HCEC 1CT (cell line): ENCODE measurements around the gene E2F6.

Experiments used
- DNase-seq: peaks from one replicate; pipeline ENCODE4 v3.0.0-alpha.2; 2017

The E2F6 gene, protein sequence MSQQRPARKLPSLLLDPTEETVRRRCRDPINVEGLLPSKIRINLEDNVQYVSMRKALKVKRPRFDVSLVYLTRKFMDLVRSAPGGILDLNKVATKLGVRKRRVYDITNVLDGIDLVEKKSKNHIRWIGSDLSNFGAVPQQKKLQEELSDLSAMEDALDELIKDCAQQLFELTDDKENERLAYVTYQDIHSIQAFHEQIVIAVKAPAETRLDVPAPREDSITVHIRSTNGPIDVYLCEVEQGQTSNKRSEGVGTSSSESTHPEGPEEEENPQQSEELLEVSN

DNA sequence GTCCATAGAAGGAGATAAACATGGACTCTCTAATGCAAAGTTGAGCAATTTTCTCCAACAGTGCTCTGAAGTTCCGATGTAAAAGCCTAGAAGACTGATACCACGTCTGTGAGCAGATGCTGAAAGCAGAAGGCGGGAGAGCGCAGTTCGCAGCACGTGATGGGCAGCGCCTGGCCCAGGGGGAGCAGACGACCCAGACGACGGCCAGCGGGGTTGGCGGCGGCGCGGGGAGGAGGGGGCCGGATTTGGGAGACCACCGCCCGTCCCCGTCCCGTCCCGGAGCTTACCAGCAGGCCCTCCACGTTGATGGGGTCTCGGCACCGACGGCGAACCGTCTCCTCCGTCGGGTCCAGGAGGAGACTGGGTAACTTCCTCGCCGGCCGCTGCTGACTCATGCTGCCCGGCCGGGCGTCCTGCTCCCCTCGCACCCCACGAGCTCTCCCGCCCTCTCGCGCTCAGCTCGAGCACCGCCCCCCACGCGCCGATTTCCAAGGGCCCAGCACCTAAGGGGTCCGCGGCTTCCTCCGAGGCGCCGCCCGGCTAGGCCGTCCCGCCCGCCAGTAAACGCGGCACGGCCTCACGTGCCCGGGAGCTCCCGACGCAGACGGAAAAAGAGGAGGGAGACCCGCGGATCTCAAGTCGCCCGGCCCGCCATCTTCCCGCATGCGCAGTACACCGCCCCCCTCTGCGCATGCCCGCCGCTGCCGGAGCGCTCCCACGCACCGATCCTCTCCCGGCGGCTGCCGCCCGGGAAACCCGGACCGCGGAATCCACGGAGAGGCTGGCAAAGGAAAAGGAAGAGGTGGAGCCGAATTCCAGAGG lies at the start of gene E2F6:
E2F6 (minus strand) TSS at position 677 of the 822 bp plus-strand sequence; CDS start at position 395, 282 bp downstream.
- peak; percentile 93 for DNase-seq

DNA sequence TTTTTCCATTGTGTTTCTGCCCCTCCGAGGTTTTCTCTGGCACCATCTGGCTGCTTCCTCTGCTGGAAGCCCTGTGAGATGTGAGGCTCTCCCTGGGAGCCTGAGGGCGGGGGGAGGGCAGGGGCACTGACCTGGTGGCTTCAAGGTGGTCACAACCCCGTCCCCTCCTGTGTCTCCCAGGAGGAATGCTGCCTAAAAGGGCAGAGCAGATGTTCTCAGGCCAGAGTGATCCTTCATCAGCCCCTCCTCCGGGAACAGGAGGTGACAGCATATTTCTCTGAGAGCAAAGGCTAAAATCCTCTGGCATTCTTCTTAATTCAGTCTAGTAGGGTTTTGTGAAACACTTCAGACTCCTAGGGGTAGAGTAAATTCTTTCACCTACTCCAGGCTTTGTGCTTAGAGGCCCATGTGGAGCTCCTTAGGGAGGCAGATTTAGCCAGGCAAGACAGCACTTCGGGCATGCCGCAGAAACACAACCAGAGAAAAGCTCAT lies 49.6 kb upstream of the E2F6 start:
- no peak for DNase-seq

DNA sequence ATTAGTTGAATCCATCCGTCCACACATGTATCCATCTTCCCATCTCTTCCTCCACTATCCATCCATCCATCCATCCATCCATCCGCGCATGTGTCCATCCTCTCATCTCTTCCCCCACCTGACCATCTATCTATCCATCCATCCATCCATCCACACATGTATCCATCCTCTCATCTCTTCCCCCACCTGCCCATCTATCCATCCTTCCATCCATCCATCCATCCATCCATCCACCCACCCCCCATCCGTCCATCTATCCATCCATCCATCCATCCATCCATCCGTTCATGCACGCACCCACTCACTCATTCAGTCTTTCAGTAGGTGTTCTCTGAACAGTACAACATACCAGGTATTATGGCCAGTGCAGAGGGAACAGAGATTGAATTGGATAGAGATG lies 48.9 kb upstream of the E2F6 start:
- no peak for DNase-seq

DNA sequence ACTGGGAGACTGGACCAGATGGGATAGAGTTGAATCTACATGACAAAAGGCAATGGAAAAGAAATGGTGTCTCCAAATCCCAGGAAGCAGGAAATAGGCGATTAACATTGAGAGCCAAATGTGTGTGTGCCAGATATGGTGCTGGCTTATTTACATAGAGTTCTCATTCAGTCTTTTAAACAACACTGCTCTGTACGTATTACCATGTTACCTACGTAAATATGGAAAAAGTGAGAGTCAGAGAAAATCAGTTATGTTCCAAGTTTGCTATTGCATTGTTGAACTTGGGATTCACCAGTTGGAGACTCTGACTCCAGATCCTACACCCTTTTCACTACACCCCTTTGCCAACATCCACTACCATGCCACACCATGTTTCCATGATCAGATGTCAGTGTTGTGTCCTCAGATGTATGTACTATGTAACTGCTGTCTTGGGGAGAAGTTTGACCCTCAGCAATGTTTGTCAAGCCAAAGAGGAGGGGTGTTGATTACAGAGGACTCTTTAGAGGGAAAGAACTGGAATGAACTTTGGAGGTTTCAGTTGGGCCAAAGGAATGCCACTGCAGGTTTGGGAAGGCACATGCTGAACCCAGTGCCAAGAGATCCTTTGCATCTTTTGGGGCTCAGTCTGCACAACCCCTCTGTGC lies 48.2 kb upstream of the E2F6 start:
- DNase-seq: no peak

DNA sequence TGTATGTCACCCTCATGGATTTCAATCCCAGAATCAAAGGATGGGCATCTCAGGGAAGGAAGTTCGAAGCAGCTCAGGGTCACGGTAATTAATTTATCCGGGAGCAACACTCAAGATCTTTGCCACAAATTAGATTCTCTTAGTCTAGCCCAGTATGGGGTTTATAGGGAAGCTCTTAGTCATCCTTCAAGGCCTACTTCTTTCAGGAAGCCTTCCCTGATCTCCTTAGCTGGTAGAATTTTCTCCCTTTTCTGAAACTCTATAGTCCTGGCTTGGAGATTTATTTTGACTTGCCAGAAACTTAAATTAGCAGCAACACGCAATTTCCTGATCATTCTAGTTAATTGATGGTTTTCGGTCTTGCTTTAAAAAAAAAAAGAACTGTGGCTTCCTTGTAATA lies 47.4 kb upstream of the E2F6 start:
- no peak for DNase-seq

DNA sequence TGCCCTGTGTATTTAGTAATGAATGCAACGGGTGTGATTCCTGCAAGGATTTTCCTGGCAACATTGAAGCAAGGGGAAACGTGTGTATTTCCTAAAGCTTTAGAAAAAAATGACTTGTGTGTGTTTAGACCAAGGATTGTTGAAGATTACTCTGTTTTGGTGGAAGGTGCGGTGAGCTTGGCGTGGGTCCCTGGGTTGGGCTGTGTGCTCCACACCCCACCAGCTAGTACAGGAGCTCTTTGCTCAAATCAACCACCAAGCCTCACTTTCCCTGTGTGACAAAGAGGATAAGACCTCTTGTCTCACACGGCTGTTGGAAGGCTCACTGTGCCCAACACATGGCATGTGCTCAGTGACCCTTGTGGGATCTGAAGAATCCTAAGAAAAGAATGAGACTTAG lies 46.5 kb upstream of the E2F6 start:
- no peak for DNase-seq

DNA sequence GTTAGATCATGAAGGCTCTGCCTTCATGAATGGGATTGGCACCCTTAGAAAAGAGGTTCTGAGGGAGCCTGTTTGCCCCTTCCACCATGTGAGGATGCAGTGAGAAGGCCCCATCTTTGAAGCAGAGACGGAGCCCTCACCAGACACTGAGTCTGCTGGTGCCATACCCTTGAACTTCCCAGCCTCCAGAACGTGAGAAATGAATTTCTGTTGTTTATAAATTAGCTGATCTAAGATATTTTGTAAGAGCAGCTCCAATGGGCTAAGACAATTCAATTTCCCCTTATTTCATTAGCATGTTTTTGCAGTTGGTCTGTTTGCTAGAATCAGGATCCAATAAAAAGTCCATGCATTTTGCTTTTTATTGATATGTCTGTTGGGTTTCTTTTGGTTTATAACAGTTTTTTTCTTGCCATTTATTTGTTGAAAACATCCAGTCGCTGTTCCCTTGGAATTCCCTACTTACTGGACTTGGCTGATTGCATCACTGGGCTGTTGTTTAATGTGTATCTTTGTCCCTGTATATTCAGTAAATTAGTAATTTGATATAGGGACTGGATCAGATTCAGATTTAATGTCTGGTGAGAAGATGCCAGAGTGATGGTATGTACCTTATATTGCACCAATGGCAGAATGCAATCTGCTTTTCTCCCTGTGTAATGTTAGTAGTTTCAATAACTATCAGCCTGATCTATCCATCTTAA lies 43.8 kb upstream of the E2F6 start:
- no peak for DNase-seq

DNA sequence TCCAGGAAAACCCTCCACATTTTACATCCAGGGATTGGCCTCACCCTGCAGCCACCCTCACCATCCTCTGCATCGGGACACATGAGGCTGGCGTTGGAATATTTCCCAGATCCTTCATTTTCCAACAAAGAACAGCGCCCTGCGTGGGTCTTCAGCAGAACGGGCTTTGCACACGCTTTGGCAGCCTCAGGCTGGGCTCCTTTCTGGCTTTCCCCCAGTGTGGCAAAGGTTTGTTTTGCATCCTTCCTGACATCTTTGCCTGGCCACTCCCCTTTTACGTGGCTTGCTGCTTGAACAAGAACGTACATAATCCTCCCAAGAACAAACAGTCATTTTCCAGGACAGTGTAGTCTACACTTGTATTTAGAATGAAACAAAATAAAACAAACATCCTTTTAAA lies 42.3 kb upstream of the E2F6 start:
- DNase-seq: no peak

DNA sequence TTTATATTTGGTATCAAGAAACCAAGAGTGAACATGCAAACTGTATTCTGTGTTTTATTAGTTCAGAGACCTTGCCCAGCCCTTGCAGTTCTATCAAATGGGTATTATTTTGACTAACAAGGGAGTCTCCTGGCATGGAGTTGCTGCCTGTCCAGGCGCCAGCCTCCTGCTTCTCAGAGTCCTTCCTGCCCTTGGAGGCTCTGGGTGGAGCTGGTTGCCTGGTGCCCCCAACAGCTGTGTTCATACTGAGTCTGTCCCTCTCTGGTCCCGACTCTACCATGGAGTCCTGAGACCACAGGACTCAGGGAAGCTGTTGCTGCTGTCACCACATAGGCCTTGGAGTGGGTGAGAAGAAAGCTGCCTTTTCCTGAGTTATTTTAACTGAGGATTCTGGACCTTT lies 41.6 kb upstream of the E2F6 start:
- DNase-seq: no peak

DNA sequence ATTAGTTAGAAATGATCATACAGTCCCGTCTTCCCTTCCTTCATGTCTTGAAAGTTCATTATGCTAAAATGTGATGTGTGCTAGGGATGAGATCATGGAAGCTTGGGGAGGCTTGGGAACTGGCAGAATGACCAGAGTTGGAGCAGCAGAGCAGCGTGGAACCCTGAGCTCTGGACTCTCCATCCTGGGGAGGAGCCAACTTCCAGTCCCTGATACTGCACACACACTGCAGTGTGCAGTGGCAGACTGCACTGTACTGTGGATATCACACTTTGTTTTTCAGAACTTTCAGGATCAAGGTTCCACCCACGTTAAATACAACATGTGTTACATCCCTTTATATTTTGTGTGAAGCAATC lies 40.6 kb upstream of the E2F6 start:
- no peak for DNase-seq

DNA sequence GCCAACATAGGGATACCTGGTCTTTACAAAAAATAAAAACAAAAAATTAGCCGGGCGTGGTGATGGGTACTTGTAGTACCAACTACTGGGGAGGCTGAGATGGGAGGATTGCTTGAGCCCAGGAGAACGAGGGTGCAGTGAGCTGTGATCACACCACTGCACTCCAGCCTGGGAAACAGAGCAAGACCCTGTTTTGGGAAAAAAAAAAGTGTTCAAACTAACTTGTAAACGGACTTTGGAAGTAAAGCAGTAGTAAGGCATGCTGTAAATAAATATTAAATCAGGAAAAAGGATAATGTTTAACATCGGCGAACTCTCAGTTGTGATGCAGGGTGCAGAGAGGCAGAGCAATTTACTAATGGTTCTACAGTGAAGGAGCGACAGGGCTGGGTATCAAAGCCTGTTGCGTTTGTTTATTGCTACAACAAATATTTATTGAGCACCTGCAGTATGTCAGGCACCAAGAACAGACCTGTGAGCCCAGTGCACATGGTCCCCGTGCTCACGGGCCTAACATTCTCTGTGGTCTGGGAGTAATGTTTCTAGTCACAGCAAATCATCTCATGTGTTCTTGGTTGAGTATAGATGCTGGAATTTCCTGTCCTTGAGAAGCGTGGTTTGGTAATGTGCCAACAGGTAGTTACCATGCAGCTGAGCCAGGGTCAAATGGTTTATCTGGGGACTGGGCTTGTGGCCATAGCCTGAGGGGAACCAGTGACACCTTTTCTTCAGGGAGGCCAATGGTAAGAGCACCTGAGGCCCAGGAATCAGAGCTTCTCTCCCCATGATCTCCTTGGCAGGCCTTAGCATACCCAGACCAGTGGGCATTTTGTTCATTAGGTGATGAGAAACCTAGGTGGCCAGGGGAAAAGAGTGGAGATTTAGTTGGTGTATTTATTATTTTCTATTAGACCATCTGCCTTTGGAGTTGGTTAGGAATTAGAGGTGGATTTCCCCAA lies 40.0 kb upstream of the E2F6 start:
- no peak for DNase-seq

DNA sequence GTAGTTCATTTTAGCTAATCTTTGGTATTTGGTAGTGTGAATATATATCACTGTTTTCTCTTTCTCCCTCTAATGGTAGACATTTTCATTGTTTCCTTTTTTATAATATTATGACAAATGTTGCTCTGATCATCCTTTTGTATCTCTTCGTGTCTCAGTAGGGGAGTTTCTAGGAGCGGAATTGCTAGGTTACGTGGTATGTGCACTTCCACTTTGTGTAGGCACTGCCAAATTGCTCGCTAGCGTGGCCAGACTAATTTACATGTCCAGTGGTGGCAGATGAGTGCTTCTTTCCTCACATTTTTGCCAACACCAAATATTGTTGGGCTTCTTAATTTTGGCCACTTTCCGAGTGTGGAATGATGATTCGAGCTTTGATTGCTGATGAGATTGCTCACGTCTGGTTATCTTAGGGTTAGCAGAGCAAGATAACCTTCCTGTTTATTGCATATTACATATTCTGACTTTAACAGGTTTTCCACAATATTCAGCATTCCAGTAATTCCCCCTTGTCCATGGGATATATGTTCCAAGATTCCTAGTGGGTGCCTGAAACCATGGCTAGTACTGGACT lies 37.5 kb upstream of the E2F6 start:
- DNase-seq: no peak

DNA sequence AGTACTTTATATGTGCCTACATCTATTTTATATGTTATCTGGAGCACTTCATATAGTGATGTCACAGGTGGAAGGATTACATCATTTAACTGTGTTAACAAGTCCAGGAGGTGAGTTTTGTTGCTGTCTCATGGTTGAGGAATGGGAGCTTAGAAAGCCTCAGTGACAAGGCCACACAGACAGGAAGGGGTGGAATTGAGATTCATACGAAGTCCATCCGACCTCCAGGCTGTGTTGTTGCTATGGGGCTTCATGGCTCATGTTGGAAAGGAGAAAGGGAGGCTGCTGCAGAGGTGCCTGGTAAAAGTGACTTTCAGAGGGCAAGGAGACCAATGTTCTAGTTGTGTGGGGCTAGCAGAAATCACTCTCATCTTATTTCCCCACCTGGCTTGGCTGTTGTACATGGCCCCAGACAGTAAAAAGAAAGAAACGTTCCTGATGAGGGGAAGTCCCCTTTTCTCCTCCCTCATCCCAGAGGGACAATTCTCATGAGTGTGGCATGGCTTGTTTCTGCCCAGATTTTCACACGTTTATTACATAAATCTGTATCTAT lies 36.9 kb upstream of the E2F6 start:
- DNase-seq: no peak

DNA sequence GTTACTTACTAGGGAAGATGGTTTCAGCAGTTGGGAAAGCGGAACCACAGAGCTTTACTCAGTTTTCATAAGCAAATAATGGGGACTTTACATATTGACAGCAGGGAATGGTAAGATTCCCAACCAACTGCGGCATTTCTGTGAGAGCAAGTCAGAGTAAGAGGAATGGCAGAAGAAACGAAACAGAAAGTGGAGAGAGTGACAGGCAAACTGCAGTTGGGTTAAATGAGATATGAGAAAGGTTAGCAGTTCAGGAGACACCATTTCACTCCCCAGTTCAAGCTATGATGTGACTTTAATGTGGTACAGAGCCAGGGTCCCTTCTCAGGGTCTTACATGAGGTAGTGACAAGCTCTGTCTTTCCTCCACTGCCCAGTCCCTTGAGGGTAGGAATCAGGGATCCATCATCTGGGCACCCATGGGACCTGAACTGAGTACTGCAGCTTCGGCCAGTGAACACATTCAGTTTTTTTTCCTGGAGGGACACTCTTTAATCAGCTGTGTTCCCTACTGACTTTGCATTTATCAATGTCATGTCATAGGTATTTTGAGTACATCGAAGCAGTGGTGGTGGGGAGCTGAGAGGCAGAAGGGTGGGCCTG lies 34.8 kb upstream of the E2F6 start:
- DNase-seq: no peak

DNA sequence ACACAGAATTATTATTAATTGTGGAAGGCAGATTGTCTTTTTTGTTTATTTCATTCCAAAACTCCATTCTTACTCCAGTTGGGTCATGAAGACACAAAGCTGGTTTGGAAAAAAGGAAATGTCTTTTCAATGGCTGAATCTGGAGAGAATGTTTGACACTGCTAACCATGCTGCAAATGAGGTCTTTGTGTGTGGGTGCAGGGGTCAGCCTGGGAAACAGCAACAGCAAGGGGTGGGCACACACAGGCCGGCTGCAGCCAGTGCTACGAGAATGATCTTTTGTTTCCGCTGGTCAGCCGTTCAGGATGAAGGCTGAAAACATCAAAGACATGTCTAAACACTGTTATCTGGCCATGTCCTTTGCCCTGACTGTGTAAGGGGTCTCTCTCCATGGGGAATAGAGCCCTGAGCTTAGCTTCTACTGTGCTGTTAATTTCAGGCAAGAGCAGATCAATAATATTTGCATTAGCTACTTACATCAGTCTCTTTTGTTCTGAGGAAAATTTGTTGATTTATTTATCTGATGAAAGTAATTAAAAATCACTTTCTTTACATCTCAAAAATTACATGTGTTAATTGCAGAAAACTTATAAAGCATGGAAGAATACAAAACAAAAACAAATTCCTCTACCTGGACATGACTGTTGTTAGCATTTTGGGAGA lies 33.3 kb upstream of the E2F6 start:
- DNase-seq: no peak

DNA sequence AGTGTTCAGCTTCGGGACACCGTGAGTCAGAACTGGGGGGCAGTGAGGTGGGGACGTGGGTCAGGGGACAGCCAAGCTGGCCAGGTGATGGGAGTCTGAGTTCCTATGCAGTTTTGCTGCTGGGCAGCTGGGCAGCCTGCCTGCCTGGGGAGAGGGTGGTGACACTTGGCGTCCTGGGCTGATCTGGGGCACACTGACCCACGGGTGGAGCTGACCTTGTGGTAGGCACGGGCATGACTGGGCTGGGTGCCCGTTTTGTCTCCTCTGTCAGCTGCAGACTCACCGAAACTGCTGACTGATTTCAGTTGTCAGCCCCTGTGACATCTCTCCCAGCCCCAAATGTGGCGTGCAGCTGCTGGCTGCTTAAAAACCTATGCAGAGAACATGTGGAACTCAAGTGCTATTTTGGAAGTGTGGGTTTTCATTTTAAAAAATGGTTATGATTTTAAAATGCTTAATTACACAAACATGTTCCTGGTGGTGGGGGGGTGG lies 32.6 kb upstream of the E2F6 start:
- no peak for DNase-seq

DNA sequence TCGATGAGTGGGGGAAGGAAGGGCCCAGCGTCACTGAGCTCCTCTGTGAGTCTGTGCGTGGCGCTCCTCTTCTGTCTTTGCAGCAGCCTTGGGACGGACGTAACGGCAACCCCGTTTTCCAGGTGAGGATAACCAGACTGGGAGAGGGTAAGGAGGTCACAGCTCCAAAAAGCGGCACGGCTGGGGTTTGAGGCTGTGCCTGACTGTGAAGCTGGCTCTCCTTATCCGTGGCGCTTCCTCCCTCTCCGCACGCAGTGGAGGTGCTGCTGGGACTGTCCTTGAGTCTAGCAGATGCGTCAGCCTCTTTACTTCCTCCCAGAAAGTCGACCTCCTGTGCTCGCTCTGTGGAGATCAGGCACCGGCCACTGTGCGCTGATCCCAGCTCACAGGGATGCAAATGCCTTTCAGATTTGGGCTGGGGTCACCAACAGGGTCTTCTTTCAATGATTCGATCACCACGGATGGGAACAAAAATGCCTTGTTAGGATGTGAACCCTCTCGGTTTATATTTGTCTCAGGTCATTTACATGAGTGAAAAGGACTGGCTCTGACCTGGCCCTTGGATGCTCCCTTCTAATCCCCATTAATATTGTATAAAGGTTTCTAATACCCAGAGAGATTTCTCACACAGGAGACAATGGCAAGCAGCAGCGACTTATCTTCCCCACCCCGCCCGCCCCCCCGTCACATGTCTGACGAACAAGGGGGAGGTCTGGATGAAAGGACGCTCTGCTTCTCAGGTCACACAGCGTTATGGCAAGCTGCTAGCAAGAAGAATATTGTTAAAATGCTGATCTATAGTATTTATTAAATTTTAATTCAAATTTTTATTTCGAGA lies 30.1 kb upstream of the E2F6 start:
- DNase-seq: no peak

DNA sequence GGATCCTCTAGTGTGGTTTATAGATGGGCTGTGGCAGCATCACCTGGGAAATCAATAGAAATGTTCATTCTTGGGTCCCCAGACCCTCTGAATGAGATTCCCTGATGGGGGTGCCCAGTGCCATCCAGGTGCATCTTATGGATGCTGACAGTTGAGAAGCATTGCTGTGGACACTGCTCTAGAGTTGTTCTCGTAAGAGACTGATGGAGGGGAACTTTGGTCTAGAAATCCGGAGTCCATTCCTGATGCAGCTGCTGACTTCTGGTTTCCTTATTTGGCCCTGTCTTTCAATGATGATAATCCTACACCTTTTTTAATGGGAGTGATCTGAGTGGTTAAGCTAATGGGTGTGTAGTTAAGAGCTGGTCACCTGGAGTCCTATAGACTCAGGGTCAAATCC lies 28.3 kb upstream of the E2F6 start:
- no peak for DNase-seq

DNA sequence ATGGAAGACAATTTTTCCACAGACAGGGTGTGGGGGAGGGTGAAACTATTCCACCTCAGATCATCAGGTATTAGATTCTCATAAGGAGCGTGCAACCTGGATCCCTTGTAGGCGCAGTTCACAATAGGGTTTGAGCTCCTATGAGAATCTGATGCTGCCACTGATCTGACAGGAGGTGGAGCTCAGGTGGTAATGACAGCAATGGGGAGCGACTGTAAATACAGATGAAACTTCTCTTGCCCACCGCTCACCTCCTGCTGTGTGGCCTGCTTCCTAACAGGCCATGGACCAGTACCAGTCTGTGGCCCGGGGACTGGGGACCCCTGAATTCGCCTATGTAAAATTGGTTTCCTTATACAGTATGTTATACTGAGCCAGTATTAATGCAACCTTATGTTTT lies 27.3 kb upstream of the E2F6 start:
- DNase-seq: no peak
